Sigmoid colon (tissue), 7 donors: ENCODE results near the gene LRRFIP1. TPM values are rescaled to one million over a fixed set of nuclear protein-coding genes. Genes with fewer than 3 reads are reported as not detected.

Experiments used
- DNase-seq: peaks from one replicate; pipeline ENCODE4 v3.0.0-alpha.2; 2019
- H3K27ac ChIP-seq, 4 donors: fragments of 200-600 bp; sonication (generic); one replicate each; pipeline ENCODE4 v1.5.1; 2016 to 2019; ENCODE audit warnings: mild to moderate bottlenecking in 1 of 4
- H3K27me3 ChIP-seq, 3 donors: fragments of 200-600 bp; sonication (generic); one replicate each; pipeline ENCODE4 v1.5.1; 2019; ENCODE audit warnings: mild to moderate bottlenecking in 1 of 3
- H3K36me3 ChIP-seq, 4 donors: fragments of 200-600 bp; sonication (generic); one replicate each; pipeline ENCODE4 v1.5.1; 2016 to 2019
- H3K4me1 ChIP-seq, 4 donors: fragments of 200-600 bp; sonication (generic); one replicate each; pipeline ENCODE4 v1.5.1; 2017 to 2019
- H3K4me3 ChIP-seq, 4 donors: fragments of 200-600 bp; sonication (generic); one replicate each; pipeline ENCODE4 v1.5.1; 2017 to 2019; ENCODE audit warnings: mild to moderate bottlenecking in 2 of 4, moderate library complexity in 1 of 4
- H3K9me3 ChIP-seq, 4 donors: fragments of 200-600 bp in 3 of 4; sonication (generic) in 3 of 4; one replicate each; pipeline versions ENCODE4 v1.5.1 to v1.6.1; 2013 to 2019
- EP300 ChIP-seq, 4 donors: sonication (generic); formaldehyde crosslinking; IDR thresholded peaks; one replicate each; pipeline ENCODE4 v1.6.1; 2017; ENCODE audit warnings: antibody characterized with exemption in 4 of 4
- POLR2A ChIP-seq, 2 donors: fragments of 450-650 bp; IDR thresholded peaks; one replicate each; pipeline ENCODE4 v1.6.1; 2016; ENCODE audit warnings: antibody characterized with exemption in 2 of 2, mild to moderate bottlenecking in 2 of 2, moderate library complexity in 2 of 2
- POLR2AphosphoS5 ChIP-seq, 4 donors: sonication (generic); formaldehyde crosslinking; IDR thresholded peaks; one replicate each; pipeline ENCODE4 v1.6.1; 2017; ENCODE audit warnings: antibody characterized with exemption in 4 of 4
- WGBS, 2 donors: extraction: QIAGEN DNeasy Blood & Tissue Kit; methylation state at CpG; one replicate each; pipeline ENCODE4 v1.1.7; 2013; 5-methylcytosine and 5-hydroxymethylcytosine counted together
- intact Hi-C: fragments of 100-400 bp; cut with DNase I; formaldehyde crosslinking; loops from one replicate; pipeline ENCODE4 v1.15.1; 2023
- polyA plus RNA-seq, 3 donors: library from polyadenylated mRNA; stranded (reverse); fragments of 200-250 nt; gene quantifications; one replicate each; pipeline ENCODE4 v1.2.3, GENCODE V29; 2013
- total RNA-seq, 4 donors: library from RNA; depleted of rRNA; stranded (reverse); fragments of >200 nt; gene quantifications; one replicate each; pipeline ENCODE4 v1.1.0, GENCODE V29; 2016
- TF ChIP-seq, protein P1 (sequence below), 4 experiments: fragments of 450-650 bp in 3 of 4; fragments of 200-600 bp in 1 of 4; IDR thresholded peaks; one replicate each; pipeline ENCODE4 v1.5.1; 2016 to 2019; ENCODE audit warnings: antibody characterized with exemption in 4 of 4, mild to moderate bottlenecking in 3 of 4, moderate library complexity in 2 of 4
- donor health status: healthy with polysubstance abuse.
- donor health status: Bipolar disorder and iron deficiency.
- donor health status: healthy.

LRRFIP1 gene
- total and polyA plus RNA-seq, 7 donors = 42.0 to 185 (median 112) TPM

DNA sequence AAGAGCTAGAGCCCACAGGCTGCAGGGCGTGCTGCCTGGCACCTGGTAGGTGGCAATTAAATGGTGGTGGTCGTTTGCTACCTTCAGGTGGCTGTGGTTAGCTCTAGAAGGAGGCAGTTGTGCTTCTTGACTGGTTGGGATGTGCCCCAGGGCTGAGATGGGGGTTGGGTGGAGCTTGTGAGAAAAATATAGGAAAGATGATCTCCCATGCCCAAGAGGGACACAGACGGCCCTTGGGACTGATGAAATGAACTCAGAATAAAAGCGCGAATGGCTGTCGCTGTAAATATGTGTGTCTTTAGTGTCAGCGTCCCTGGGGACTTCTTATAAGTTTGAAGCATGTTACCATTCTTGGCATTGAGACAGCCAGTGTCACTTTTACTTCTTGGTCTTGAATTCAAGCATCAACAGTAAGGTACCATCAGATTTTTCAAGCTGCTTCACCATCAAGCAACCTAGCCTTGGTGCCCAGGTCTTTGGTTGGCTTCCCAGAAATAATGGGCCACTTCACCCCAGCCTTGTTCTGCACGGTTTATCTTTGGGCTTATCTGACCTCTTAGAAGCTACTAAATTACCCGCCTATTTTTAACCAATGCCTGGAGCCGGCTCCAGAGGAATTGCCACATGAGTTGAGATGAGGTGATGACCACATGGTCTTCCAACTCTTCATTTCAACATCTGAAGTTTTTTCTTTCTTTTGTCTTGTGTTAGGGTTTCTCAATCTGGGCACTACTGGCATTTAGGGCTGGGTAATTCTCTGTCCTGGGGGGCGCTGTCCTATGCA lies 11.9 kb downstream of the LRRFIP1 start:
- Histone ChIP-seq H3K4me1 (peaks cover 0 to 8% (median 0%) of the 10 kb centered on the region in 4 donors), H3K4me3 (no peak overlapping the region), H3K9me3 (peaks cover 0 to 3% (median 0%) of the 10 kb centered on the region in 4 donors), H3K36me3 (no peaks in the 10 kb centered on the region), H3K27me3 (no peaks in the 10 kb centered on the region), H3K27ac (no peak overlapping the region)
- no peak for TF ChIP-seq EP300 (IDR thresholded peaks at IDR 0.05)
- TF ChIP-seq, protein P1, sequence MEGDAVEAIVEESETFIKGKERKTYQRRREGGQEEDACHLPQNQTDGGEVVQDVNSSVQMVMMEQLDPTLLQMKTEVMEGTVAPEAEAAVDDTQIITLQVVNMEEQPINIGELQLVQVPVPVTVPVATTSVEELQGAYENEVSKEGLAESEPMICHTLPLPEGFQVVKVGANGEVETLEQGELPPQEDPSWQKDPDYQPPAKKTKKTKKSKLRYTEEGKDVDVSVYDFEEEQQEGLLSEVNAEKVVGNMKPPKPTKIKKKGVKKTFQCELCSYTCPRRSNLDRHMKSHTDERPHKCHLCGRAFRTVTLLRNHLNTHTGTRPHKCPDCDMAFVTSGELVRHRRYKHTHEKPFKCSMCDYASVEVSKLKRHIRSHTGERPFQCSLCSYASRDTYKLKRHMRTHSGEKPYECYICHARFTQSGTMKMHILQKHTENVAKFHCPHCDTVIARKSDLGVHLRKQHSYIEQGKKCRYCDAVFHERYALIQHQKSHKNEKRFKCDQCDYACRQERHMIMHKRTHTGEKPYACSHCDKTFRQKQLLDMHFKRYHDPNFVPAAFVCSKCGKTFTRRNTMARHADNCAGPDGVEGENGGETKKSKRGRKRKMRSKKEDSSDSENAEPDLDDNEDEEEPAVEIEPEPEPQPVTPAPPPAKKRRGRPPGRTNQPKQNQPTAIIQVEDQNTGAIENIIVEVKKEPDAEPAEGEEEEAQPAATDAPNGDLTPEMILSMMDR (IDR thresholded peaks at IDR 0.05) = no peak
- TF ChIP-seq POLR2AphosphoS5 (IDR thresholded peaks at IDR 0.05) = no peak
- no peak for TF ChIP-seq POLR2A (IDR thresholded peaks at IDR 0.05)
- intact Hi-C loops = no loop called here
- WGBS, 2 donors = 74 to 82% methylated on average over 11 of the region's 11 CpGs
- DNase-seq = no peak

DNA sequence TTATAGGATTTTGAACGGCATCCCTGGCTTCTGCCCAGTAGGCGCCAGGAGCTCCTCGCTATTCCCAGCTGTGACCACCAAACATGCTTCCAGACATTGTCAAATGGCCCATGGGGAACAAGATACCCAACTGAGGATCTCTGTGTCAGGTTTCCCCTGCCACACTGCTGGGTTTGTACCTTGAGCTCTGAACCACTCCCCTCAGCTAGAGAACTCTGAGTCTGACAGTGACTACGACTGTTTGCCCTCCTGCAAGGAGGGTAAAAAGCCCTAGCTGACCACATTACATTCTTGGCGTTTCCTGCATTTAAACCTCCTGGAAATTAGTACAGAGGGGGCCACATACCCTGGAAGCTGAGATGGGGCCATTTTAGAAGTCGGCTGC lies 12.4 kb downstream of the LRRFIP1 start:
- 69 to 83% methylated on average over 6 of the region's 6 CpGs for WGBS, 2 donors
- Histone ChIP-seq H3K27me3 (no peaks in the 10 kb centered on the region), H3K36me3 (peaks cover 0 to 1% (median 0%) of the 10 kb centered on the region in 4 donors), H3K27ac (no peak overlapping the region), H3K9me3 (no peaks in the 10 kb centered on the region), H3K4me1 (peaks cover 0 to 8% (median 0%) of the 10 kb centered on the region in 4 donors), H3K4me3 (no peak overlapping the region)
- intact Hi-C loops = no loop called here
- TF ChIP-seq POLR2AphosphoS5 (IDR thresholded peaks at IDR 0.05) (no peak), POLR2A (IDR thresholded peaks at IDR 0.05) (no peak), EP300 (IDR thresholded peaks at IDR 0.05) (no peak)
- TF ChIP-seq, protein P1 (IDR thresholded peaks at IDR 0.05) = no peak
- DNase-seq = no peak

DNA sequence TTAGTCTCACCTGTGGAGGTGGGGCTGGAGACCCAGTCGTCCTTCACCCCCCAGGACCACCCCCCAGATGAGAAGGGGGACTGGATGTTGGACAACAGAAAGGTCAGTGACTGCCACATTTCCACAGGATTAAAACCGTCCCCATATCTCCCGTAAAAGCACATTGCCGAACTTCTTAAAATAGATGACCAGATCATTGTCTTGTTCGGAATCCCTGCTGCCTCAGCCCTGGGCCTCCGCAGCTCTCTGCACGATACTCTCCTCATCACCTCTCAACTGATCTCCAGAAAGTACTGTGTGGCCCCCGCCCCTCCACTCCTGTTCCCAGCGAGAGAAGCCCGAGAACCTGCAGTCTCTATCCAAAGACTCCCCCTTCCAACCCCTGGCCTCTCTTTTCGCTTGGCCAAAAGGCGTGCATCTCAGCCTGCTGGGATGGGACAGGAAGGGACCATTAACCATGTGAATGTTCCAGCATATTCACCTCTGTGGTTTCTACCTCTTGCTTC lies 13.2 kb downstream of the LRRFIP1 start:
- Histone ChIP-seq H3K36me3 (peaks cover 0 to 9% (median 0%) of the 10 kb centered on the region in 4 donors), H3K4me1 (peaks cover 0 to 8% (median 0%) of the 10 kb centered on the region in 4 donors), H3K27me3 (no peaks in the 10 kb centered on the region), H3K27ac (no peak overlapping the region), H3K9me3 (no peaks in the 10 kb centered on the region), H3K4me3 (no peak overlapping the region)
- TF ChIP-seq, protein P1 (IDR thresholded peaks at IDR 0.05) = no peak
- TF ChIP-seq EP300 (IDR thresholded peaks at IDR 0.05) (no peak), POLR2AphosphoS5 (IDR thresholded peaks at IDR 0.05) (no peak), POLR2A (IDR thresholded peaks at IDR 0.05) (no peak)
- WGBS, 2 donors = 89 to 93% methylated on average over 12 of the region's 12 CpGs
- no peak for DNase-seq
- intact Hi-C loops = no loop called here

DNA sequence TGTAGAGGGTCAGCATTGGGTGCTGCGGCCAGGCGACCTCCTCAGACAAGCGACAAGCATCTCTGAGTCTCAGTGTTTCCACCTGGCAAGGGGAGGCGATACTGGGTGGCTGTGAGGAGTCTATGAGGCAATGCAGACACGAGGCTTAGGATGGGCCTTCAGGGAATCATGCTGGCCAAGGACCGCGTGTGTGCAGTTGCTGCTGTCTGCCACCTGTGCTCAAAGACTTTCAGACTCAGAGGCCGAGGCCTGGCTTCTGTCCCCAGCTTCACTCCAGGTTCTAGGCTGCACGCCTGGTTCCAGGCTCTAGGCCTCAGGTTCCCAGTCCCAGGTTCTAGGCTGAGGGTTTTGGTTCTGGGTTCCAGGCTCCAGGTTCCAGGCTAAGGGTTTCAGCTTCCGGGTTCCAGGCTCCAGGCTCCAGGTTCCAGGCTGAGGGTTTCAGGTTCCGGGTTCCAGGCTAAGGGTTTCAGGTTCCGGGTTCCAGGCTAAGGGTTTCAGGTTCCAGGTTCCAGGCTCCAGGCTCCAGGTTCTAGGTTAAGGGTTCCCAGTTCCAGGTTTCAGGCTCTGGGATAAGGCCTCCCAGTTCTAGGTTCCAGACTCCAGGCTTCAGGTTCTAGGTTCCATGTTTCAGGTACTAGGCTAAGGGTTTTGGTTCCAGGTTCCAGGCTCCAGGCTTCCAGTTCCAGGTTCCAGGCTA lies 14.8 kb downstream of the LRRFIP1 start:
- Histone ChIP-seq H3K27ac (no peak overlapping the region), H3K27me3 (no peaks in the 10 kb centered on the region), H3K9me3 (no peaks in the 10 kb centered on the region), H3K4me1 (peaks cover 0 to 8% (median 0%) of the 10 kb centered on the region in 4 donors), H3K36me3 (peaks cover 0 to 12% (median 0%) of the 10 kb centered on the region in 4 donors), H3K4me3 (no peak overlapping the region)
- WGBS, 2 donors = 96% methylated on average over 12 of the region's 12 CpGs
- TF ChIP-seq POLR2AphosphoS5 (IDR thresholded peaks at IDR 0.05) (no peak), POLR2A (IDR thresholded peaks at IDR 0.05) (no peak), EP300 (IDR thresholded peaks at IDR 0.05) (no peak)
- TF ChIP-seq, protein P1 (IDR thresholded peaks at IDR 0.05) = no peak
- intact Hi-C loops = no loop called here
- DNase-seq = no peak
